ENCODE results near the gene KRT79. TPM values are rescaled to one million over a fixed set of nuclear protein-coding genes. Genes with fewer than 3 reads are reported as not detected.

Gene KRT79
- total and polyA plus RNA-seq, 2 donors (not counting 1 experiment from before 2014, with no cell fraction given), result not detected

GRCh38 chr12:52878507-52879393, 44.6 kb upstream of the KRT79 start:
- no peak overlapping the region for H3K9ac ChIP-seq (ENCODE audit: insufficient read depth, low read length)
- no peak overlapping the region for H3K4me3 ChIP-seq (replicated peaks in 1 of 4; ENCODE audit: control extremely low read depth in 1 of 4, insufficient read depth in 1 of 4, low read depth in 3 of 4, low read length in 4 of 4)

DNA sequence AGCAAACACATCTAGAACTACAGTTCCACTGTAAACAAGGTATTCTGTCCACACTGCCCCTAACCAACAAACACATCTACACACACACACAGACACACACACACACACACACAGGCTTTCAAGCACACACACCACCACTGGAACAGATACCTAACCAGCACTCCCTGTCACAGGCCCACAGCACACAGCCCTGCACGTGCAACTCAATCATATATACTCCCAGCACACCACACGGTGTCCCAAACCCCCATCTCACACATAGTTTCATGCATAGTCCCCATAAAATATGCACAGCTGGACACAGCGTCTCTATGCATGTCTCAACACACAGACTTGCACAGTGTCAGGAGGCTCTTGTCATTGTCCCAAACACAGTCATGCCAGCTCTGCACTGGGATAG, 43.1 kb upstream of the KRT79 start:
- H3K27me3 ChIP-seq (ENCODE audit: control insufficient read depth, insufficient read depth, low read length), result no peaks in the 10 kb centered on the region
- no peak overlapping the region for H3K9ac ChIP-seq (ENCODE audit: insufficient read depth, low read length)
- DNase-seq (ENCODE audit: low read depth in 2 of 2), result no peak
- no peak overlapping the region for H3K4me2 ChIP-seq (ENCODE audit: extremely low read depth, insufficient read depth, low read length)
- no peak overlapping the region for H3K4me3 ChIP-seq (replicated peaks in 1 of 4; ENCODE audit: control extremely low read depth in 1 of 4, insufficient read depth in 1 of 4, low read depth in 3 of 4, low read length in 4 of 4)
- H4K20me1 ChIP-seq (ENCODE audit: control insufficient read depth, extremely low read depth, insufficient read depth, low read length), result no peaks in the 10 kb centered on the region
- TF ChIP-seq CTCF (conservative IDR thresholded peaks at IDR 0.05 in 1 of 2, IDR thresholded peaks at IDR 0.05 in 1 of 2; ENCODE audit: low read depth in 1 of 2, low read length in 2 of 2), result no peak
- TF ChIP-seq EZH2 (IDR thresholded peaks at IDR 0.05; ENCODE audit: low read length, missing control alignments), result no peak
- H3K27ac ChIP-seq (ENCODE audit: insufficient read depth, low read length), result no peak overlapping the region
- no peaks in the 10 kb centered on the region for H3K79me2 ChIP-seq (ENCODE audit: control insufficient read depth, insufficient read depth, low read length)
- H3K4me1 ChIP-seq (ENCODE audit: control insufficient read depth, extremely low read depth, insufficient read depth, low read length), result peaks cover 16% of the 10 kb centered on the region
- no peak overlapping the region for H2AFZ ChIP-seq (ENCODE audit: low read length)
- no peaks in the 10 kb centered on the region for H3K9me3 ChIP-seq (ENCODE audit: control insufficient read depth, insufficient read depth, low read depth, low read length)
- H3K36me3 ChIP-seq (ENCODE audit: control insufficient read depth, insufficient read depth, low read length), result no peaks in the 10 kb centered on the region

More at GRCh38 chr12:52878507-52879393, 44.6 kb upstream of the KRT79 start:
- Histone ChIP-seq H3K36me3 (ENCODE audit: control insufficient read depth, insufficient read depth, low read length) (no peaks in the 10 kb centered on the region), H3K4me1 (ENCODE audit: control insufficient read depth, extremely low read depth, insufficient read depth, low read length) (peaks cover 9% of the 10 kb centered on the region), H3K9me3 (ENCODE audit: control insufficient read depth, insufficient read depth, low read depth, low read length) (no peaks in the 10 kb centered on the region), H3K27ac (ENCODE audit: insufficient read depth, low read length) (no peak overlapping the region), H3K27me3 (ENCODE audit: control insufficient read depth, insufficient read depth, low read length) (no peaks in the 10 kb centered on the region), H4K20me1 (ENCODE audit: control insufficient read depth, extremely low read depth, insufficient read depth, low read length) (no peaks in the 10 kb centered on the region), H2AFZ (ENCODE audit: low read length) (no peak overlapping the region), H3K79me2 (ENCODE audit: control insufficient read depth, insufficient read depth, low read length) (no peaks in the 10 kb centered on the region), H3K4me2 (ENCODE audit: extremely low read depth, insufficient read depth, low read length) (no peak overlapping the region)
- DNase-seq (ENCODE audit: low read depth in 2 of 2), result no peak
- TF ChIP-seq CTCF (conservative IDR thresholded peaks at IDR 0.05 in 1 of 2, IDR thresholded peaks at IDR 0.05 in 1 of 2; ENCODE audit: low read depth in 1 of 2, low read length in 2 of 2) (no peak), EZH2 (IDR thresholded peaks at IDR 0.05; ENCODE audit: low read length, missing control alignments) (no peak)

DNA sequence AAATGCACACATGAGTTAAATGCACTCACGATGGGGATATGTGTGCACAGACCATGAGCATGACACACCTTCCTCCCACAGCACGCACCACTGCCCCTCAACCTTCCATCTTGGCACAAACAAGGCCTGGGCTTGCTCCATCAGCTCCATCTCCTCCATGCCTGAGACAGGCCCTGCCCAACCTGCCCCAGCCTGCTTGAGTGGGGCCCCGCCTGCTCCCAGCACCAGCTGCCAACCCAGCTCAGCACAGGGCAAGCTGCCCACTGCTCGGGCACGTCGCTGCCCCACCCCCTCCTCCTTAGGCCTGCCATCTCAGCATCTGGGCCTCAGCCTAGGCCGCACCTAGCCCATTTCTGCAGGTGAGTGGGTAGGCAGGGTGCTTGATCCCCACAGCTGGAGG, 42.3 kb upstream of the KRT79 start:
- TF ChIP-seq CTCF (conservative IDR thresholded peaks at IDR 0.05 in 1 of 2, IDR thresholded peaks at IDR 0.05 in 1 of 2; ENCODE audit: low read depth in 1 of 2, low read length in 2 of 2) (no peak), EZH2 (IDR thresholded peaks at IDR 0.05; ENCODE audit: low read length, missing control alignments) (no peak)
- no peak overlapping the region for H3K4me2 ChIP-seq (ENCODE audit: extremely low read depth, insufficient read depth, low read length)
- no peak for DNase-seq (ENCODE audit: low read depth in 2 of 2)
- H3K9ac ChIP-seq (ENCODE audit: insufficient read depth, low read length), result no peak overlapping the region
- no peaks in the 10 kb centered on the region for H3K36me3 ChIP-seq (ENCODE audit: control insufficient read depth, insufficient read depth, low read length)
- no peaks in the 10 kb centered on the region for H3K27me3 ChIP-seq (ENCODE audit: control insufficient read depth, insufficient read depth, low read length)
- H3K27ac ChIP-seq (ENCODE audit: insufficient read depth, low read length), result no peak overlapping the region
- peaks cover 23% of the 10 kb centered on the region for H3K4me1 ChIP-seq (ENCODE audit: control insufficient read depth, extremely low read depth, insufficient read depth, low read length)
- H2AFZ ChIP-seq (ENCODE audit: low read length), result no peak overlapping the region
- no peaks in the 10 kb centered on the region for H3K9me3 ChIP-seq (ENCODE audit: control insufficient read depth, insufficient read depth, low read depth, low read length)
- H3K79me2 ChIP-seq (ENCODE audit: control insufficient read depth, insufficient read depth, low read length), result no peaks in the 10 kb centered on the region
- H3K4me3 ChIP-seq (replicated peaks in 1 of 4; ENCODE audit: control extremely low read depth in 1 of 4, insufficient read depth in 1 of 4, low read depth in 3 of 4, low read length in 4 of 4), result no peak overlapping the region
- no peaks in the 10 kb centered on the region for H4K20me1 ChIP-seq (ENCODE audit: control insufficient read depth, extremely low read depth, insufficient read depth, low read length)

Measured in fibroblast of lung (primary cell).